ENCODE results near the gene RAMP2. TPM values are rescaled to one million over a fixed set of nuclear protein-coding genes. Genes with fewer than 3 reads are reported as not detected.

The RAMP2 gene
- total RNA-seq, 1 donor from 2014 or later = 127 TPM

GRCh38 chr17:42797067-42798007 lies 36.3 kb downstream of the RAMP2 start:
- Histone ChIP-seq H3K27me3 (ENCODE audit: low read depth) (no peaks in the 10 kb centered on the region), H3K4me1 (peaks cover 20% of the 10 kb centered on the region), H3K36me3 (peaks cover 6% of the 10 kb centered on the region), H3K4me3 (peak overlapping the region; percentile 98), H3K27ac (peak overlapping the region; percentile 83), H3K9me3 (no peaks in the 10 kb centered on the region)
- intact Hi-C loops (cut with DNase I) = no loop called here
- peak; percentile 11 to 40 for ATAC-seq
- no peak for TF ChIP-seq CTCF (IDR thresholded peaks at IDR 0.05)
- DNase-seq = no peak

GRCh38 chr17:42798011-42798382 lies 37.0 kb downstream of the RAMP2 start:
- Histone ChIP-seq H3K9me3 (no peaks in the 10 kb centered on the region), H3K4me3 (peak overlapping the region; percentile 98), H3K27me3 (ENCODE audit: low read depth) (no peaks in the 10 kb centered on the region), H3K36me3 (peaks cover 6% of the 10 kb centered on the region), H3K27ac (peak overlapping the region; percentile 83), H3K4me1 (peaks cover 20% of the 10 kb centered on the region)
- ATAC-seq (no peak), DNase-seq (no peak)
- no peak for TF ChIP-seq CTCF (IDR thresholded peaks at IDR 0.05)
- intact Hi-C loops (cut with DNase I) = no loop called here

GRCh38 chr17:42798383-42799380 lies 37.7 kb downstream of the RAMP2 start, which contains the start of the genes CNTD1 and COA3:
Gene CNTD1, plus strand, starts transcription at chr17:42798861. Its CDS starts 207 bp downstream, at chr17:42799068.
Gene COA3, minus strand, starts transcription at chr17:42798704. Its CDS starts 23 bp downstream, at chr17:42798681.
- intact Hi-C loops (cut with DNase I) = no loop called here
- ATAC-seq (peak; percentile 96 to 98), DNase-seq (peak; percentile 93)
- Histone ChIP-seq H3K36me3 (peaks cover 6% of the 10 kb centered on the region), H3K27ac (peak within 1 kb of the TSS; percentile 83), H3K4me1 (peaks cover 20% of the 10 kb centered on the region), H3K9me3 (no peaks in the 10 kb centered on the region), H3K27me3 (ENCODE audit: low read depth) (no peaks in the 10 kb centered on the region), H3K4me3 (peak within 1 kb of the TSS; percentile 98)
- no peak for TF ChIP-seq CTCF (IDR thresholded peaks at IDR 0.05)

GRCh38 chr17:42803074-42803883 lies 42.3 kb downstream of the RAMP2 start:
- H3K4me1 ChIP-seq = peaks cover 5% of the 10 kb centered on the region
- no peak for ATAC-seq
- no peak for DNase-seq

More at GRCh38 chr17:42803074-42803883, 42.3 kb downstream of the RAMP2 start:
- intact Hi-C loops (cut with DNase I) = no loop called here
- no peak for TF ChIP-seq CTCF (IDR thresholded peaks at IDR 0.05)
- Histone ChIP-seq H3K9me3 (no peaks in the 10 kb centered on the region), H3K4me3 (no peak overlapping the region), H3K36me3 (no peaks in the 10 kb centered on the region), H3K27me3 (ENCODE audit: low read depth) (no peaks in the 10 kb centered on the region), H3K27ac (no peak overlapping the region)
